ENCODE measurements around the gene BAG1. TPM values are rescaled to one million over a fixed set of nuclear protein-coding genes. Genes with fewer than 3 reads are reported as not detected.

BAG1 gene
- total RNA-seq, 1 donor from 2014 or later = 39.7 TPM

DNA sequence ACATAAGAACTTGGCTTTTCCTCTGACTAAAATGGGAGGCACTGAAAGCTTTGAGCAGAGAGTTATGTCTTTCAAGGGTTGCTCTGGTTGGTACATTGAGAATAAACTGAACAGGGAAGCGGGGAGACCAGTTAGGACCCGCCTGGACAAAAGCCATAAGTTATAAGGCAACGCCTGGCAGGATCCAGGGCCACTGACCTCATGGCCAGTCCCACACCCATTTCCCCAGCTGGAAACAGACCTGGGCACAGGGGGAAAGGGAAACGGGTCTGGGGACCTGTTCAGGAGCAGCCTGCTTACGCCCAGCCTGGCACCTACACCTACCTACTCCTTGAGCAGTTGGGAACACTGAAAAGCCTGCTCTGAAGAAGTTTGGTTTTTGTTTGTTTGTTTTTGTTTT, 23.2 kb downstream of the BAG1 start:
- no peak for DNase-seq

DNA sequence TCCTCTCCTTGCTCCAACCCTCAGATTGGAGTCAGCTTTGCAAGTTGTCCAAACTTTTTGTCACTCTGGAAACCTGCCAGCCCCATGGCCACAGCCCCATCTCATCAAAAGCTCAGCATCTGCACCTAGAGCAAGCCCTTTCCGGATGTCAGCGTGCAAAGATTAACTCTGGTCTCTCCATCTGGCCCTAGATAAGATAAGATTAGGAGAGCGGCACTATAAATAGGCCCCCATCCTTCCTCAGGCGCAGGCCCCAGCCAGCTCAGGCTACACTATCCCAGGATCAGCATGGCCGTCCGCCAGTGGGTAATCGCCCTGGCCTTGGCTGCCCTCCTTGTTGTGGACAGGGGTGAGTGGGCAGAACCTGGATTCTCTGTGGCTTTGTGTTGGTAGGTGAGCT, 24.6 kb downstream of the BAG1 start, which contains the start of gene SPINK4:
Gene SPINK4, plus strand, starts transcription at position 247 of the 400 bp plus-strand sequence. Its CDS starts 42 bp downstream, at position 289.
- DNase-seq = no peak

DNA sequence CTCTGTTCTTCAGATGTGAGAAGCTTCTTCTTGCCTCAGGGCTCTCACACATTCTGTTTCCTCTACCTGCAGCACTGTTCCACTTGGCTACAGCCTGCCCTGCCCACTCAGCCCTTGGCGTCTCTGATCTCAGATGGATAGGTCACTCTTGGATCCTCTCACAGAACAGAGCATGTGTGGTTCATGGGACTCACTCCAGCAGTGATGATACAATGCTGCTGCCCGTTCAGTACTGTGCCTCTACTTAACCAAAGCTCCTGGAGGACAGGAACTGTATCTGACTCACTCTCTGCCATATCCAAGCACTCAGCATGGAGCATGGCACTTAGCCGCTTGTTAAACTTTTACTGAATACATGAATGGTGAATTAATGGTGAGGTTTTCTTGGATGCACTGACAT, 27.9 kb downstream of the BAG1 start:
- DNase-seq = no peak

DNA sequence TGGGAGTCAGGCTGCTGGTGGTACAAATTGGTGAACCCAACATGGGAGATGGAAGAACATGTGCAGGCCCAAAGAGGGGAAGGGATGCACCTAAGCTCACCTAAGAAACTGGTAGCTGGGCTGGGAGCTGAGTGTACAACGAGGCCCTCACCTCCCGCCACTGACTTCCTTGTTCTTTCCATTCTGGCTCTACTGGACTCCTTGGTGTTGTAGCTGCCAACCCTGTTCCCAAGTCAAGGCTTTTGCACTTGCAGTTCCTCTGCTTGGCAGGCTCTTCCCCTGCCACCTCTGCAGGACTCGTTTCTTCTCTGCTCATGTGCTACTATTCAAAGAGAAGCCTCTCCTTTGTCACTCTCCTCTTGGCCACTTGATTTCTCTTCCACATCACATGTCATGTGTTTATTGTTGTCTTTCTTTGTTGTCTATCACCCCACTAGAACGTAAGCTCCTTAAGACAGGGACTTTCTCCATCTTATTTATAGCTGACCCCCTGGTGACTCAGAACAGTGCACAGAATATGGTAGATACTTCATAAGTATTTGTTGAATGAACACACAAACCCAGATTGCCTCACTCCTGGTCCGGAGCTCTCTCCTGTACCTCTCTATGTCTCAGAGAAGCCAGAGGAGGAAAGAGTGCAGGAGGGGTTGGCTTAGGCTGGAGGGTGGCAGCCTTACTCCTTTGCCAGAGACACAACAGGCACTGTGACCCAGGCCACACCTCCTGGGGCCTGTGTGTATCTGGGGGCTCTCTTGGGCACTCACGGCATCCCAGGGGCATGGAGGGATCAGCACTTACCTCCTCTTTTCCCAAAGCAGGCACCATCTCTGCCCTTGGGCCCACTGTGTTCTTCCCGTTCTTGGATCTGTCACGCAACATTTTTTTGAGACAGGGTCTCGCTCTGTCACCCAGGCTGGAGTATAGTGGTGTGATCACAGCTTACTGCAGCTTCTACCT, 29.7 kb downstream of the BAG1 start:
- DNase-seq = no peak

DNA sequence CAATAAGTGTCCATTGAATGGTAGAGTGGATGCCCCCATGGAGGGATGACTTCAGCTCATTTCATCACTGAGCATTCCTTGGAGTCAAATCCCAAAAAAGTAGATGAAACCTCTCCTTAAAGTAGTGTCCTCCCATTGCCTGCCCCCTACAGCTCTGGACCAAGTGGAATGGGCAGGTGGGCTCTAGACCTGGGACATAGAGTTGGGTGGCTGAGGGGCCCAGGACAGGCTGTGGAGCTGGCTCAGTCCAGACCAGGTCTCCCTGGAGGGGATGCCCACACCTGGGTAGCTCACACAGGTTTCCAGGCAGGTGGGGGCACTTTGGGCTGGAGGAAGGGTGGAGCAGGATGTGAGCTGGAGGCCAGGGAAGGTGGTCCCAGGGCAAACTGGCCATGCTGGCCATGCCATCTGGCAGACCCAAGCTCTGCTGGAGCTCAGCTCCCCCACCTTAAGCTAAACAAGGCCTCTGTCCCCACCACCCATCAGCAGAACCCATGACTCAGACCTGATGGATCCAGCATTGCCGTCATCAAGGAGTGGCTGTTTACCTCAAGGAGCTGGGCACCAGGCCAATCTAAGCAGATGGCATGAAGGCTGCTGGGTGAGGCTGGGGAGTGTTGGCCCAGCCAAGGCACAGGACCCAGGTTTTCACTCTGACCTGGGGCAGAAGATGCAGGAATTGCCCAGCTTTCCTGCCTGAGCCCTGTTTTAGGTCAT, 30.7 kb downstream of the BAG1 start:
- peak; percentile 64 for DNase-seq

DNA sequence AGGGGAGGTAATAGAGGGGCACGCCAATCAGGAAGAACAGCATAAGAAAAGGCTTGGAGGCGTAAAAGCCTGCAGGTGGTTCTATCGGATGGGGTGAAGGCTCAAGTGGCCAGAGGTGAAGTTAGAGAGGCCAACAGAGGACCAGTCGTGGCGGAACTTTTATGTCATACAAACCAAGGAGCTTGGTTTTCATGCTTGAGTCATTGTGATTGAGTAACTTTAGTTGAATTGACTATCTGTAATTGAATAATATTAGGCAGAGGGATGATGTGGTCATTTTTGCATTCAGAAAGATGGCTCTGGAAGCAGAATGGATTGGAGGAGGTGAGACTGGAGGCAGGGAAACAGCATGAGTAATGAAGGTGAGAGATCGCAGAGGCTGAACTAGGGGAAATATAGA, 31.7 kb downstream of the BAG1 start:
- DNase-seq = no peak

DNA sequence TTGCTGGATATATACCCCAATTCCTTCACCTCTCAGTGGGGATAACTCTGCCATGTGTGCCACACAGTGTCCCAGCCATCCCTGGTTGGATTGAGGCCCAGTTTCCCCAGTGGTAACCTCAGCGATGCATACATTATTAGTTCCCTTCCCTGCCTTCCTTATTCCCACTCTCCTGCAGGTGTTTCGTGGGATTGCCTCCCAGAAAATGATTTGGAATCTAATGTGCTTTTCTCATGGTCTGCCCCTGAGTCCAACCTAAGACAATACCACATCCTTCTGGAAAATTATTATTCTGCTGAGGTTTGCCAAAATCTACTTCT, 32.9 kb downstream of the BAG1 start:
- no peak for DNase-seq

DNA sequence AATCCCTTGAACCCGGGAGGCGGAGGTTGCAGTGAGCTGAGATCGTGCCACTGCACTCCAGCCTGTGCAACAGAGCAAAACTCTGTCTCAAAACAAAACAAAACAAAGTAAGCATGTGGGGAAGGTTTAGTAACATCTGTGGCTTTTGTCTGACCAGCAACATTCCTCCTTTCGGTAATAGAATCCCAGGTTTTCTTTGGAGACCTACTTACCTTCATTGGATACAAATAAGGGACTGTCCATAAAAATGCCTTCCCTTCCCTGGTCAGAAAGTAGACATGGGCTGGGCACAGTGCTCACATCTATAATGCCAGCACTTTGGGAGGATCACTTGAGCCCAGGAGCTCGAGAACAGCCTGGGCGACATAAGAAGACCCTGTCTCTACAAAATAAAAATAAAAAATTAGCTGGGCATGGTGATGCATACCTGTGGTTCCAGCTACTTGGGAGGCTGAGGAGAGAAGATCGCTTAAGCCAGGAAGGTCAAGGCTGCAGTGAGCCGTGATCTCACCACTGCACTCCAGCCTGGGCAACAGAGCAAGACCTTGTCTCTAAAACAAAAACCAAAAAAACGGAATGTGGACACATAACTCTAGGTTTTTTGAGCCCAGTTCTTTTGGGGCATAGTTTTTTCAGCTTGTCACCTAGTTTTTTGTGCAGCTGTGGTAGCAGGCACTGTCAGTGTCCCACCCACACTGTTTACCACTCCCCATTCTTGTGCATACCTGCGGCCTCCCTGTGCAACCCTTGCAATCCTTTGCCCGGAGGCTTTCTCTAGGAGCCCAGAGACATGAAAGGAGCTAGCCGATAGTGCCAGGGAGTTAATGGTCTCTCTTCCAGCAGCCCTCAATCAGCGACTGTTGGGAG, 33.5 kb downstream of the BAG1 start:
- DNase-seq = no peak

DNA sequence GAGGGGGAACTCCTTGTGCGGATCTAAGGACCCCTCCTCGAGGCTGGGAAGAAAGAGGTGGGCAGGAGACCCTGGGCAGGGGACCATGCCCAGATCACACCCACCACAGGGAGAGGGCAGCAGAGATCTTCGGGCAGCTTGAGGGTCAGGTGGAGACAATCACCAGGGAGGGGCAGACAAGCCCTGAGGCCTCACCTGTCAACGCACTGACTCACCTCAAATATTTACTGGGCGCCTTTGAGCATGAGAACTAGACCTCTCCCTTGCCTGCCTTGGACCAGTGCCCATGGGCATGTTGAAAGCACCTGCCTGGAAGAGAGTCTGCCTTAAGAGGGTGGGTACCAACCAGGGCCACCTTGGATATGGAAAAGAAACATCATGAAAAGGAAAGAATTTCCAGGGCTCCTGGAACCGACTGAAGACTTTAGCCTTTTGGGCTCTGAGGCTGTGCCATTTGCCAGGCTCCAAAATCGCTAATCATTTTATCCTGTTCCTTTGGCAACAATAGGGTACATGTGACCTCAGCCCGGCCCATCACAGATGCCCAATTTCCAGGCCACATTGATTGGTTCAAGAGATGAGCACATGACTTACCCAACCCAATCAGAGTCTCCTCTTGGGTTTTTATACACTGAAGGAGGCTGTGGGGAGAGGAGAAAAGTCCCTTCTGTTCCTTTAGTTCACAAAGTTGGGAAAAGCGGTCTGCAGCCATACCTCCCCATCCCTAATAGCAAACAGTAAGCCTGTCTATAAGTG, 35.0 kb downstream of the BAG1 start:
- no peak for DNase-seq

DNA sequence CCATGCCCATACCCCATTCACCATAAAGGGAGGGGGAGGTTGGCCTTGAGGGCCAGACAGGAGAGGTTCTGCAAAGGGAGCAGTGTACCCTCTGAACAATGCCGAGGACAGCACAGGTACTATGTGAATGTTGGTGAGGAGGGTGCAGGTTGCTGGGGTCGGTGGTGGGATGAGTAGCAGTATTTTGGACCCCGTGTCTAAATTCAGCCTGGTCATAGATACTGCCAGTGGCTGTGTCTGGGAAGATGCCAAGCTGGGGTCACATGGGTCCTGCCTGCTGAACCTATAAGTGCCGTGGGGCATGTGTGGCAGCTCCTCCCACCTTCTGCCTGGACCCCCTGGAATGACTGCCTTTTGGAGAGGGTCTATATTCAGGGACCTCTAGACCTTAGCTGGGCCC, 35.9 kb downstream of the BAG1 start:
- no peak for DNase-seq

DNA sequence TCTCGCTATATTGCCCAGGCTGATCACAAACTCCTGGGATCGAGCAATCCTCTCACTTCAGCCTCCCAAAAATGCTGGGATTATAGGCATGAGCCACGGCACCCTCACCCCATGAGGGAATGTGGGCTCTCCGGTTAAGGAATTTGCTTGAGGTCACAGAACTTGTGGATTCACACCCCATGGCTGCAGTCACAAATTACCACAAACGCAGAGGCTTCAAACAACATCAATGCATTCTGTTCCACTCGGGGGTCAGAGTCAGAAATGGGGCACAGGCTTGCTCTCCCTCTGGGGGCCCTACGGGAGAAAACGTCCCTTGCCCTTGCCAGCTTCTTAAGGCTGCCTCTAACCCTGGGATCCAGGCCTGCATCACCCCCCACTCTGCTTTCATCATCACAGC, 36.8 kb downstream of the BAG1 start:
- DNase-seq = no peak

DNA sequence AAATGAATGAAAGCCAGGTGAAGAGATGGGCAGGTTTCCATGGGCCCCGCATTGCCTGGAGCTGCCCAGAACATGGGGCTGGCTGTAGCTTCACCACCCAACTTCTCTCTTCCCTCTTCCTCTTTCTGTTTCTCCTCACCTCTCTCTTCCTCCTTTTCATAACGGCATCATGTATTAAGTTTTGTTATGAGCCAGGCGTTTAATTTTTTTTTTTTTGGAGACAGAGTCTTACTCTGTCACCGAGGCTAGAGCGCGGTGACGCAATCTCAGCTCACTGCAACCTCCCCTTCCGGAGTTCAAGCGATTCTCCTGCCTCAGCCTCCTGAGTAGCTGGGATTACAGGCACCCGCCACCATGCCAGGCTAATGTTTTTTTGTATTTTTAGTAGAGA, 37.5 kb downstream of the BAG1 start:
- DNase-seq = no peak

DNA sequence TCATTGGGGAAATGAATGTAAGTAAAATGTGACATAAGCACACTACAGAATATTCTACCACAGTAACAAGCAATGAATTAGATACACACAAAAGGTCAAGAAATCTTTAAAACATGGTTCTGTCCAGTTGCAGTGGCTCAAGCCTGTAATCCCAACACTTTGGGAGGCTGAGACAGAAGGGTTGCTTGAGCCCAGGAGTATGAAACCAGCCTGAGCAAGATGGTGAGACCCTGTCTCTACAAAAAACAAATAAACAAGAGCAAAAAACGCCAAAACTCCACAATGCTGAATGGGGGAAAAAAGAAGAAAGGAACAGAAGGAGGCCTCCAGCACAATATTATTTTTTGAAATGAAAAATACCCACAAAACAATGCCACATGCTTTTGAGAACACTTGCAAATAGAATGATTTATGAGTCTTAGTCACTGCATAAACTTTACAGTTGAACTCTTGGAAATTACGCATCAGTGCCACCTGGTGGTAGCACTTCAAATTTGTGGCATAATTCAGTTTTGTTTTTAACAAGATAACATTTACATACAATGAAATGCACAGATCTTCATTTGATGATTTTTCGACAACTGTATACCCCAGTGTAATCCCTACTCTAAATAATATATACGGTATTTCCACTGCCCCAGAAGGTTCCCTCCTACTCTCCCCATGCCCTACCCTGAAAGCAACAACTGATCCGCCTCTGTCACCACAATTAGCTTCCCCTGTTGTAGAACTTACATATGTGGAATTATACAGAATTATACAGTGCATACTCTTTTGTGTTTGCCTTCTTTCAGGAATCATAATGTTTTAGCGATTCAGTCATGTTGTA, 39.0 kb downstream of the BAG1 start:
- DNase-seq = peak; percentile 88

DNA sequence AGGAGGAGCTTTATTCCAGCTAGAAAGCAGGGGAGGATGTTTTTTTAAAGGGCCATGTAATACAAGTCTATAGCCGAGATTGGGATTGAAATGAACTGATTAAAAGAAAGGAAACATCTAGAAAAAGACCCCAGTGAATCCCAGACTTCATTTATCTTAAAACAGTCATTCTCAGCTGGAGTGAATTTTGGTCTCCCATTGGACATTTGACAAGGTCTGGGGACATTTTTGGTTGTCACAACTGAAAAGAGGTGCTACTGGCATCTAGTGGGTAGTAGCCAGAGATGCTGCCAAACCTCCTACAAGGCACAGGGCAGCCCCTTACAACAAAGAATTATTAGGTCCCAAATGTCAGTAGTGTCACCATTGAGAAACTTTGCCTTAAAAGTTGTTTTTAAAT, 40.8 kb downstream of the BAG1 start:
- DNase-seq = no peak

DNA sequence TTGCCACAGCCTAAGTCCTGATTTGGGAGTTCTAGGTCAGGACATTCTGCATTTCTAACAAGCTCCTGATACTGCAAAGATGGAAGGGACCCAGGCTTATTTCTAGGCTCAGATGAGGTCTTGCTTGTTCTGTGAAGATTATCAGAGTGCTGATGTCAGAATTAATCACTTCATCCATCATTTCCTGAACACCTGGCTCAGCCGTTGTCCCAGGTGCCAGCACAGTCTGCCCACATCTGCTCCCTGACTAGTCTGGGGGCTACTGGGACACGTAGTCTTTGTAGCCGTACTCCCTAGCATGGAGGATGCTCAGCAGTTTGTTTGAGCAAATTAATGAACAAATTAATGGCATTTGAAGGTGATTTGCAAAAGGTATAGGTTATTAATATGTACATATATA, 42.5 kb downstream of the BAG1 start:
- DNase-seq = peak; percentile 33

DNA sequence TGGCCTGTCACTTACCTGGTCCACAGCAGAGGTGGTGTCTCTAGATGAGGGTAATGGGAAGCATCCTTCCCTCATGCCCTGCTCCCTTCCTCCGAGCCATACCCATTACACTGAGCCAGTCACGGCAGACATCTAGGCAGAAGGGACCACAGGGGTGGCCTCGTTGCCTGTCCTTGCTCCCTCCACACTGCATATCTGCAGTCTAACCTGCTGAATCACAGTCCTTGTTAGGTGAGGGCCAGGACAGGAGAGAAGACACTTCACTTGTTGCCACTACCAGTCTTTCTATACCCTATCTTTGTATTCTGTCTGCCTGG, 43.0 kb downstream of the BAG1 start:
- no peak for DNase-seq

DNA sequence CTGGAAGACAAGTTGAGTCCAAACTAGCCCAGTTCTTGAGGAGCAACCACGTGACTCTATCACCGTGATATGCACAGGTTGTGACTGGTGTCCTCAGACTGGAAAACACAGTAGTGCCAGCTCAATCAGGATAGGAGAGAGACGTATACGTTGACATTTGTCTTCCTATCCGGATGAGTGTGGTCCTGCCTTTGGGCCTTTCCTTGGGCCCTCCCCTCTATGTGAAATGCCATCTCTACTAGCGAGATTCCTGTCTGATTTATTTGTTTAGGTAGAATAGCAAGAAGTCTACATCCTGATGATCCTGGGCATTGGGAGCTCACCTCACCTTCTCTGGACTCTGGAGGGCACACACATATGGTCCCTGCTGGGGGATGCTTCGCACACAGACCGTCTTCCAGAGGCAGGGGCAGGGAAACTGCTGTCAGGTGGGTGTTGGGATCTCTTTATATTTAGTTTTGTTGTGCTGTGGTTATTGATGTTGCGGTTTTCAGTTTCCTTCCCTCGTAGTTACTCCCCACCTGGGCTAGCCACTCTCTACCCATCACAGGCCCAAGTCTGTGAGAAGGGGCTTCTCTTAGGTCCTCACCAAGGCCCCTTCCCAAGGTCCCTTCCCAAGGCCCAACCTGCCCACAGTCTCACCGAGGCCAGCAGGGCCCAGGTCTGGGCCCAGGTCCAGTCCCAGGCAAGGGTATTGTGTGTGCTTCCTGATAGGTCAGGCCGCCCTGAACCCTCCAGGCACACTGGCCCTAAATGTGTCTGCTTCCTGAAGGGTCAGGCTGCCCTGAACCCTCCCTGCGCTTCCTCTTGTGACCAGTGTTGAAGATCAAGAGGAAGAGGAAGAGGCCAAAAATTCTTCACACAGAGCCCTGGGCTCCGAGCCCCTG, 43.6 kb downstream of the BAG1 start:
- no peak for DNase-seq

DNA sequence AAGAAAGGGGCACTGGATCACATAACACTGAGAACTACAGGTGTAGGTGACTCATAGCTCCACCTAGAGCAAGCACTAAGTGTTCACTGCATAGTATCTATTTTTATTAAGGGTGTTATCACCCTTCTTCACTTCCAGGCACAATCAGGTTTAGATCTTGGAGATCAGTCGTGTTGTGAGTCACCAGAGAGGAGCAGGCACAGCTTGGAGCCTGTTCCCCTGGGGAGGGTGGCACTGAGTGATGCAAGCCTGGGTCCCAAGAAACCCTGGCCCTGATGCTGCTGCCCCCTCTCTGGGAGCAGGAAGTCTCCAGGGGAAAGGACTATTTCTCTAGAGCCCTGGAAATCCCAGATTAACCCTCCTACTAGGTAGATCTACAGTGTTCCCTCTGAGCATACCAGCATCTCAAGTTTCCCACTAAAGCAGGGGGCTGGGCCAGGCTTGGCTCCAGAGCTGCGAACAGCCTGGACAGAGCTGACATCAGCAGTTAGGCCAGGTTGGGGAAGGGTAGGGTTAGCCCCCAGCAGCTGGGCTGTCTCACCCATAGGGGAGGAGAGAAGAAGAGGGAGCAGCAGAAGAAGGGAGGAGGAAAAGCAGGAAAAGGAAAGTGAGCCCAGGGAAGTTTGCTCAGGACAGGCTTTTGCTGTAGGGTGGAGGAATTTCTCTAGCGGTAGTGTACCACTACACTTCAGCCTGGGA, 52.7 kb downstream of the BAG1 start:
- no peak for DNase-seq

DNA sequence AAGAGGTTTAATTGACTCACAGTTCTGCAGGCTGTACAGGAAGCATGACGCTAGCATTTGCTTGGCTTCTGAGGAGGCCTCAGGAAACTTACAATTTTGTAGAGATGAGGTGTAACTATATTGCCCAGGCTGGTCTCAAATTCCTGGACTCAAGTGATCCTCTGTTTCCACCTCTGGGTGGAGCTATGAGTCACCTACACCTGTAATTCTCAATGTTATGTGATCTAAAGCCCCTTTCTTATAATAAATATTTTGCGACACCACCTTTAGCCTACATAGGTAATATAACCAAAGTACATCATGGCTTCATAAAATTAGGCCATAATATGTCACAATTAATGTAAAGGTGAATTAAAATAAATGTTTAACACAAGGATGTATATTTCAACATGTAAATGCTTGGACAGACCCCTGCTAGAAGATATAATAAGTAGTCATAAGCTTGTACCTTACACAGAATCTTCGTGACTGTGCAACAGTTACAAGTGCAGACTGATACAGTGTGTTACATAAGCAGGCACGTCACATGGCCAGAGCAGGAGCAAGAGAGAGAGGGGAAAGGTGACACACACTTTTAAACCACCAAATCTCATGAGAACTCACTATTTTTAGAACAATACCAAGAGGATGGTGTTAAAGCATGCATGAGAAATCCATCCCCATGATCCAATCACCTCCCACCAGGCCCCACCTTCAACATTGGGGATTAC, 54.3 kb downstream of the BAG1 start:
- no peak for DNase-seq
